Vagina (tissue), 2 donors: ENCODE measurements around the gene SLC25A25.

Experiments
- POLR2A ChIP-seq, 2 donors: fragments of 450-650 bp; IDR thresholded peaks; one replicate each; pipeline ENCODE4 v1.6.1; 2017; ENCODE audit warnings: antibody characterized with exemption in 2 of 2, mild to moderate bottlenecking in 2 of 2, moderate library complexity in 2 of 2
- POLR2AphosphoS5 ChIP-seq, 2 donors: sonication (generic); formaldehyde crosslinking; IDR thresholded peaks; one replicate each; pipeline ENCODE4 v1.9.0; 2017; ENCODE audit warnings: antibody characterized with exemption in 2 of 2, mild to moderate bottlenecking in 2 of 2, low read depth in 1 of 2; ENCODE audit not compliant: insufficient read depth in 1 of 2
- TF ChIP-seq, protein P1 (sequence below), 3 experiments: fragments of 450-650 bp in 2 of 3; fragments of 200-600 bp in 1 of 3; sonication (generic) in 1 of 3; IDR thresholded peaks; one replicate each; pipeline ENCODE4 v1.5.1; 2017 to 2019; ENCODE audit warnings: antibody characterized with exemption in 3 of 3, mild to moderate bottlenecking in 2 of 3, moderate library complexity in 2 of 3

DNA sequence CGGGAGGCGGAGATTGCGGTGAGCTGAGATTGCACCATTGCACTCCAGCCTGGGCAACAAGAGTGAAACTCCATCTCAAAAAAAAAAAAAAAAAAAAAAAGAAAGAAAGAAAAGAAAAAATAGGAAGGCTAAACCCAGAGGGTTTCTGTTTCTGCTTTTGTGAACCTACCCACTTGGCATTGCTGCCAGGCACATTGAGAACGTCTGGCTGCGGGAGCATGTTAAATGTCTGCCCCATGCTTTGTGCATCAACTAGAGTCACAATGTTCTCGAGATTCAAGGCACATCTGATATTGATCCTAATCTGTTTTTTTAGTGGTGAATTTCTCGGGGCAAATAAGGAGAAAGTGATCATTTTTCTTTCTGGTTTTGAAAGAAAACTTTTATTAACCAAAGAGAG lies 2.8 kb downstream of the SLC25A25 start:
- TF ChIP-seq, protein P1, sequence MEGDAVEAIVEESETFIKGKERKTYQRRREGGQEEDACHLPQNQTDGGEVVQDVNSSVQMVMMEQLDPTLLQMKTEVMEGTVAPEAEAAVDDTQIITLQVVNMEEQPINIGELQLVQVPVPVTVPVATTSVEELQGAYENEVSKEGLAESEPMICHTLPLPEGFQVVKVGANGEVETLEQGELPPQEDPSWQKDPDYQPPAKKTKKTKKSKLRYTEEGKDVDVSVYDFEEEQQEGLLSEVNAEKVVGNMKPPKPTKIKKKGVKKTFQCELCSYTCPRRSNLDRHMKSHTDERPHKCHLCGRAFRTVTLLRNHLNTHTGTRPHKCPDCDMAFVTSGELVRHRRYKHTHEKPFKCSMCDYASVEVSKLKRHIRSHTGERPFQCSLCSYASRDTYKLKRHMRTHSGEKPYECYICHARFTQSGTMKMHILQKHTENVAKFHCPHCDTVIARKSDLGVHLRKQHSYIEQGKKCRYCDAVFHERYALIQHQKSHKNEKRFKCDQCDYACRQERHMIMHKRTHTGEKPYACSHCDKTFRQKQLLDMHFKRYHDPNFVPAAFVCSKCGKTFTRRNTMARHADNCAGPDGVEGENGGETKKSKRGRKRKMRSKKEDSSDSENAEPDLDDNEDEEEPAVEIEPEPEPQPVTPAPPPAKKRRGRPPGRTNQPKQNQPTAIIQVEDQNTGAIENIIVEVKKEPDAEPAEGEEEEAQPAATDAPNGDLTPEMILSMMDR (IDR thresholded peaks at IDR 0.05) = no peak
- no peak for TF ChIP-seq POLR2A (IDR thresholded peaks at IDR 0.05)
- no peak for TF ChIP-seq POLR2AphosphoS5 (IDR thresholded peaks at IDR 0.05; ENCODE audit: insufficient read depth in 1 of 2, low read depth in 1 of 2)
